ENCODE results near the gene UNKL. TPM values are rescaled to one million over a fixed set of nuclear protein-coding genes. Genes with fewer than 3 reads are reported as not detected.
A peak's percentile ranks its signal among the peaks of the same experiment; 100 is the strongest.

The UNKL gene
- total RNA-seq, 1 donor from 2014 or later = 144 TPM

DNA sequence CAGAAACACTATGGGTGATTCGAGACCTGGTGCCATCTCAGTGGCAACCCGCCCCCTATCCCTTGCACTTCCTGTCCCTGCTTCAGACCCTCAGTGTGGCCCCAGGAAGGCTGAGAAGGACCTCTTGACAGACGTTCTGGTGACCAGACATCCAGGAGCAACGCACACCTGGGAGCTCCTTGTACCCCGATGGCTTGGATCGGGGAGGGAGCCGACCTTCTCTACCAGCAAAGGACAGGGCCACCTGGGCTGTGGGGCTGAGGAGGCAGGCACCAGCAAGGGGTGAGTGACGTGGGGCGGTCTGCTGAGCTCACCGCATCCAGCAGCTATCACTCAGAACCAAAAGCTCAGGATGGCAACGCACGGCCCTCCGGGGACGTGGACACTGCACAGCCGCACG lies 27.2 kb downstream of the UNKL start:
- no peak overlapping the region for H3K4me3 ChIP-seq
- peaks cover 53 to 66% of the 10 kb centered on the region in 2 donors for H3K36me3 ChIP-seq
- H3K27me3 ChIP-seq = no peaks in the 10 kb centered on the region

DNA sequence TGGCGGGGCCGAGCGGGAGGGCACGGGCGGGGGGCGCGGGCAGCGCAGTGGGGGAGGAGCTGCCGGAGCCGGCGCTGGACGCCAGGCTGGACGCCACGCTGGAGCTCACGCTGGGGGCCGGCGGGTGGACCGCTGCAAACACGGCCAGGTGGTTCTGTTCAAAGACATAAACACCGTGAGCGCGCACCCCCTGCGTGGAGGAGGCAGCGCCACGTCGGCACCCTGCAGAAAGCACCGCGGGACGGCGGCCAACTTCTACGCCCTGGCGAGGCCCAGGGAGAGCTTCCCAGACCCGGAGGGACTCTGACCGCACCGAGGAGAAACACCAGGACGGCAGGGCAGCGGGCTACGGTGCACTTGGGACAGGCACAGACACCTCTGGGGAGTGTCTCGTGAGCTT lies 29.3 kb downstream of the UNKL start:
- peaks cover 46 to 59% of the 10 kb centered on the region in 2 donors for H3K36me3 ChIP-seq

More for the DNA sequence above, 27.2 kb downstream of the UNKL start:
- intact Hi-C loops (cut with DNase I) = no loop called here
- DNase-seq (ENCODE audit: low spot score in 2 of 2) = no peak
- H3K9me3 ChIP-seq = no peaks in the 10 kb centered on the region
- H3K4me1 ChIP-seq = no peaks in the 10 kb centered on the region
- TF ChIP-seq, protein P1, sequence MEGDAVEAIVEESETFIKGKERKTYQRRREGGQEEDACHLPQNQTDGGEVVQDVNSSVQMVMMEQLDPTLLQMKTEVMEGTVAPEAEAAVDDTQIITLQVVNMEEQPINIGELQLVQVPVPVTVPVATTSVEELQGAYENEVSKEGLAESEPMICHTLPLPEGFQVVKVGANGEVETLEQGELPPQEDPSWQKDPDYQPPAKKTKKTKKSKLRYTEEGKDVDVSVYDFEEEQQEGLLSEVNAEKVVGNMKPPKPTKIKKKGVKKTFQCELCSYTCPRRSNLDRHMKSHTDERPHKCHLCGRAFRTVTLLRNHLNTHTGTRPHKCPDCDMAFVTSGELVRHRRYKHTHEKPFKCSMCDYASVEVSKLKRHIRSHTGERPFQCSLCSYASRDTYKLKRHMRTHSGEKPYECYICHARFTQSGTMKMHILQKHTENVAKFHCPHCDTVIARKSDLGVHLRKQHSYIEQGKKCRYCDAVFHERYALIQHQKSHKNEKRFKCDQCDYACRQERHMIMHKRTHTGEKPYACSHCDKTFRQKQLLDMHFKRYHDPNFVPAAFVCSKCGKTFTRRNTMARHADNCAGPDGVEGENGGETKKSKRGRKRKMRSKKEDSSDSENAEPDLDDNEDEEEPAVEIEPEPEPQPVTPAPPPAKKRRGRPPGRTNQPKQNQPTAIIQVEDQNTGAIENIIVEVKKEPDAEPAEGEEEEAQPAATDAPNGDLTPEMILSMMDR (IDR thresholded peaks at IDR 0.05) = no peak
- no peak overlapping the region for H3K27ac ChIP-seq

DNA sequence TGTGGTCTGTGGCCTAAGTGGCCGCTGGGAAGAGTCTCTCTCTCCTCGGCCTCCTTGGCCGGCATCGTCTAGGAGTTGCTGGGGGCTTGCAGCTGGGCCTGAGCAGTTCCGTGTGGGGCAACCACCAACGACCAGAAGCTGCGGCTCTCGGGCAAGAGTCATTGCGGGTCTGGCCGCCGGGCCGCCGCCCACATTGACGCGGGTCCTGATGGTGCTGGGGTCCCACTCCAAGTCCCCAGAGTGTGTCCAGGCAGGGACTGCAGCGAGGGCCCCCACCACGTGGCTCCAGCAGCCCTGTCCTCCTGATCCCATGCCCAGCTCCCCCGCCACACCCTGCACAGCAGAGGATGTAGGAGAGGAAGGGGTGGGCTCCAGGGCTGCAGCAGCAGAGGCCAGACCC lies 30.9 kb downstream of the UNKL start:
- Histone ChIP-seq H3K27me3 (no peaks in the 10 kb centered on the region), H3K9me3 (no peaks in the 10 kb centered on the region), H3K36me3 (peaks cover 38 to 42% of the 10 kb centered on the region in 2 donors), H3K27ac (no peak overlapping the region), H3K4me1 (peaks cover 10 to 11% of the 10 kb centered on the region in 2 donors), H3K4me3 (no peak overlapping the region)
- no peak for DNase-seq (ENCODE audit: low spot score in 2 of 2)
- TF ChIP-seq, protein P1 (IDR thresholded peaks at IDR 0.05) = no peak
- intact Hi-C loops (cut with DNase I) = no loop called here

More for the DNA sequence above, 29.3 kb downstream of the UNKL start:
- intact Hi-C loops (cut with DNase I) = no loop called here
- Histone ChIP-seq H3K4me3 (no peak overlapping the region), H3K27ac (no peak overlapping the region), H3K4me1 (no peaks in the 10 kb centered on the region), H3K9me3 (no peaks in the 10 kb centered on the region), H3K27me3 (no peaks in the 10 kb centered on the region)
- no peak for DNase-seq (ENCODE audit: low spot score in 2 of 2)
- TF ChIP-seq, protein P1 (IDR thresholded peaks at IDR 0.05) = no peak

DNA sequence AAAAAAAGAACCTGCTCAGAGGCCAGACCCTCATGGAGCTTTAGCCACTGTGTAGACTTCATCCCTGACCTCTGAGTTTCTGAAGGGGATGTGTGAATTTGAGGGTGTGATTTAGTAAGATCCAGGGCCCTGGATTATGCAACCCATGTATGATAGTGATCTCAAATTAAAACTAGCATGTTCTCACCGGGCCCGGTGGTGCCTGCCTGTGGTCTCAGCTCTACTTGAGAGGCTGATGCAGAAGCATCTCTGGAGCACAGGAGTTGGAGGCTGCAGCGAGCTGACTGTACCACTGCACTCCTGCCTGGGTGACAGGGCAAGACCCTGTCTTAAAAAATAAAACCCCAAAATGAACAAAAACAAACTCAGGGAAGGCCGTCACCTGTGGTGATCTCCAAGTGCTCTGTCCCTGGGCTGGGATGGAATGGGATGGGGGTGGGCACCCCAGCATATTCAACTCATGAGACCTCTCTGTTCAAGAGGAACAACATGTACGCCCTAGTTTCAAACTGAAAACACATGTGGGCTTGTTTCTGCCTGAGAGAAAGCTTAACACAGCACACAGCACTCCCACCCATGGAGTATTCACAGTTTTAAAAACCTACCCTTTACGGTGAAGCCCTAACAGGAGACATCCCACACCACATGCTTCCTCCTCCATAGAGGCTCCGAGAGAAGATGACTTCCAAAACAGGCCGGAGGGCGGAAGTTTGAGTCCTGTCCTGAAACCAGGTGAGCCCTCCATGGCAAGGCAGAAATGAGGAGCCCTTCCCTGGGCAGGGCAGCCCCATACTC lies 32.7 kb downstream of the UNKL start:
- Histone ChIP-seq H3K27ac (no peak overlapping the region), H3K9me3 (no peaks in the 10 kb centered on the region), H3K36me3 (peaks cover 36 to 38% of the 10 kb centered on the region in 2 donors), H3K27me3 (no peaks in the 10 kb centered on the region), H3K4me1 (peaks cover 11 to 15% of the 10 kb centered on the region in 2 donors), H3K4me3 (no peak overlapping the region)
- intact Hi-C loops (cut with DNase I) = no loop called here
- DNase-seq (ENCODE audit: low spot score in 2 of 2) = no peak
- TF ChIP-seq, protein P1 (IDR thresholded peaks at IDR 0.05) = no peak

DNA sequence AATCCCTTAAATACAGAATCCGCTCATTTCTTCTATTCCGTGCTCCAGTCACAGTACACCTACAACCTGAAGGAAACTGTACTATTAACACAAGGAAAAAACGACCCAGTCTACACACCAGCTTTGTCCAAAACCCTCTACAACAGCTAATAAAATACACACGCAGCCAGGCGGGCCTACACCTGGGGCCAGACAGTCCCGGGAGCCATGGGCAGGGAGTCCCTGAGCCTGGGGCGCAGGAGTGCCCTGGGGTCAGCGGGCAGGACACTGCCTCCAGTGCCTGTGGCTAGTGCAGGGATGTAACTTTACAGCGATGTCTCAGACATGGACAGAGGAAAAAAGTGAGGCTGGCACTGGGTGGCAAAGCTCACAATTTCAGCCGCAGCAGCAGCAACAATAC lies 34.3 kb downstream of the UNKL start:
- Histone ChIP-seq H3K4me1 (peaks cover 11 to 15% of the 10 kb centered on the region in 2 donors), H3K27me3 (no peaks in the 10 kb centered on the region), H3K36me3 (peaks cover 39 to 49% of the 10 kb centered on the region in 2 donors), H3K4me3 (no peak overlapping the region), H3K9me3 (no peaks in the 10 kb centered on the region), H3K27ac (peak overlapping the region in 1 of 2 donors; percentile 88)
- intact Hi-C loops (cut with DNase I) = no loop called here
- TF ChIP-seq, protein P1 (IDR thresholded peaks at IDR 0.05) = no peak
- no peak for DNase-seq (ENCODE audit: low spot score in 2 of 2)

Measured in ascending aorta (tissue), 2 donors.